ENCODE results near the gene SLC22A6.

The SLC22A6 gene

GRCh38 chr11:62985041-62985750, 429 bp upstream of the SLC22A6 start:
- DNase-seq (ENCODE audit: low read depth, low spot score): no peak
- Histone ChIP-seq H3K9me3 (ENCODE audit: control insufficient read depth, insufficient read depth, low read length) (no peaks in the 10 kb centered on the region), H3K27me3 (ENCODE audit: control insufficient read depth, insufficient read depth, low read length) (no peaks in the 10 kb centered on the region), H3K27ac (ENCODE audit: low read length) (no peak overlapping the region), H3K4me3 (ENCODE audit: low read length) (no peak overlapping the region), H3K36me3 (ENCODE audit: control insufficient read depth, insufficient read depth, low read length) (no peaks in the 10 kb centered on the region), H3K4me1 (ENCODE audit: control insufficient read depth, insufficient read depth, low read length) (no peaks in the 10 kb centered on the region)
- WGBS (ENCODE audit: insufficient coverage, insufficient read length): no CpG with 5 or more reads among the region's 3 CpGs

- no CpG with 5 or more reads among the region's 13 CpGs for WGBS (ENCODE audit: insufficient coverage, insufficient read length)
- no peaks in the 10 kb centered on the region for H3K36me3 ChIP-seq (ENCODE audit: control insufficient read depth, insufficient read depth, low read length)
Observed at GRCh38 chr11:62983536-62984199, 1.1 kb downstream of the SLC22A6 start.

GRCh38 chr11:62981743-62982142, 3.0 kb downstream of the SLC22A6 start:
- no peaks in the 10 kb centered on the region for H3K4me1 ChIP-seq (ENCODE audit: control insufficient read depth, insufficient read depth, low read length)
- no peaks in the 10 kb centered on the region for H3K27me3 ChIP-seq (ENCODE audit: control insufficient read depth, insufficient read depth, low read length)
- H3K9me3 ChIP-seq (ENCODE audit: control insufficient read depth, insufficient read depth, low read length): no peaks in the 10 kb centered on the region
- H3K27ac ChIP-seq (ENCODE audit: low read length): no peak overlapping the region
- no CpG with 5 or more reads among the region's 7 CpGs for WGBS (ENCODE audit: insufficient coverage, insufficient read length)
- no peak overlapping the region for H3K4me3 ChIP-seq (ENCODE audit: low read length)
- H3K36me3 ChIP-seq (ENCODE audit: control insufficient read depth, insufficient read depth, low read length): no peaks in the 10 kb centered on the region
- DNase-seq (ENCODE audit: low read depth, low spot score): no peak

More at GRCh38 chr11:62983536-62984199, 1.1 kb downstream of the SLC22A6 start:
- Histone ChIP-seq H3K4me3 (ENCODE audit: low read length) (no peak overlapping the region), H3K4me1 (ENCODE audit: control insufficient read depth, insufficient read depth, low read length) (no peaks in the 10 kb centered on the region), H3K9me3 (ENCODE audit: control insufficient read depth, insufficient read depth, low read length) (no peaks in the 10 kb centered on the region), H3K27me3 (ENCODE audit: control insufficient read depth, insufficient read depth, low read length) (no peaks in the 10 kb centered on the region), H3K27ac (ENCODE audit: low read length) (no peak overlapping the region)
- no peak for DNase-seq (ENCODE audit: low read depth, low spot score)

- DNase-seq (ENCODE audit: low read depth, low spot score): no peak
- H3K9me3 ChIP-seq (ENCODE audit: control insufficient read depth, insufficient read depth, low read length): no peaks in the 10 kb centered on the region
- no peaks in the 10 kb centered on the region for H3K27me3 ChIP-seq (ENCODE audit: control insufficient read depth, insufficient read depth, low read length)
- H3K36me3 ChIP-seq (ENCODE audit: control insufficient read depth, insufficient read depth, low read length): no peaks in the 10 kb centered on the region
- no peaks in the 10 kb centered on the region for H3K4me1 ChIP-seq (ENCODE audit: control insufficient read depth, insufficient read depth, low read length)
- WGBS (ENCODE audit: insufficient coverage, insufficient read length): no CpG with 5 or more reads among the region's 1 CpG
- H3K4me3 ChIP-seq (ENCODE audit: low read length): no peak overlapping the region
- no peak overlapping the region for H3K27ac ChIP-seq (ENCODE audit: low read length)
Observed at GRCh38 chr11:62980133-62980760, 4.5 kb downstream of the SLC22A6 start.

GRCh38 chr11:62976109-62976508, 8.7 kb downstream of the SLC22A6 start:
- H3K27ac ChIP-seq (ENCODE audit: low read length): no peak overlapping the region
- no peak for DNase-seq (ENCODE audit: low read depth, low spot score)
- no peaks in the 10 kb centered on the region for H3K4me1 ChIP-seq (ENCODE audit: control insufficient read depth, insufficient read depth, low read length)
- H3K9me3 ChIP-seq (ENCODE audit: control insufficient read depth, insufficient read depth, low read length): no peaks in the 10 kb centered on the region
- H3K4me3 ChIP-seq (ENCODE audit: low read length): no peak overlapping the region
- H3K36me3 ChIP-seq (ENCODE audit: control insufficient read depth, insufficient read depth, low read length): no peaks in the 10 kb centered on the region
- no peaks in the 10 kb centered on the region for H3K27me3 ChIP-seq (ENCODE audit: control insufficient read depth, insufficient read depth, low read length)
- no CpG with 5 or more reads among the region's 5 CpGs for WGBS (ENCODE audit: insufficient coverage, insufficient read length)

- Histone ChIP-seq H3K4me1 (ENCODE audit: control insufficient read depth, insufficient read depth, low read length) (no peaks in the 10 kb centered on the region), H3K9me3 (ENCODE audit: control insufficient read depth, insufficient read depth, low read length) (no peaks in the 10 kb centered on the region), H3K27me3 (ENCODE audit: control insufficient read depth, insufficient read depth, low read length) (no peaks in the 10 kb centered on the region), H3K36me3 (ENCODE audit: control insufficient read depth, insufficient read depth, low read length) (no peaks in the 10 kb centered on the region), H3K27ac (ENCODE audit: low read length) (no peak overlapping the region), H3K4me3 (ENCODE audit: low read length) (no peak overlapping the region)
- no peak for DNase-seq (ENCODE audit: low read depth, low spot score)
- WGBS (ENCODE audit: insufficient coverage, insufficient read length): no CpG with 5 or more reads among the region's 9 CpGs
Observed at GRCh38 chr11:62974848-62975522, 9.8 kb downstream of the SLC22A6 start.

GRCh38 chr11:62965574-62965973, 19.2 kb downstream of the SLC22A6 start:
- DNase-seq (ENCODE audit: low read depth, low spot score): no peak
- Histone ChIP-seq H3K9me3 (ENCODE audit: control insufficient read depth, insufficient read depth, low read length) (no peaks in the 10 kb centered on the region), H3K27ac (ENCODE audit: low read length) (no peak overlapping the region), H3K27me3 (ENCODE audit: control insufficient read depth, insufficient read depth, low read length) (no peaks in the 10 kb centered on the region), H3K4me3 (ENCODE audit: low read length) (no peak overlapping the region), H3K36me3 (ENCODE audit: control insufficient read depth, insufficient read depth, low read length) (no peaks in the 10 kb centered on the region), H3K4me1 (ENCODE audit: control insufficient read depth, insufficient read depth, low read length) (no peaks in the 10 kb centered on the region)
- WGBS (ENCODE audit: insufficient coverage, insufficient read length): no CpG with 5 or more reads among the region's 2 CpGs

DNA sequence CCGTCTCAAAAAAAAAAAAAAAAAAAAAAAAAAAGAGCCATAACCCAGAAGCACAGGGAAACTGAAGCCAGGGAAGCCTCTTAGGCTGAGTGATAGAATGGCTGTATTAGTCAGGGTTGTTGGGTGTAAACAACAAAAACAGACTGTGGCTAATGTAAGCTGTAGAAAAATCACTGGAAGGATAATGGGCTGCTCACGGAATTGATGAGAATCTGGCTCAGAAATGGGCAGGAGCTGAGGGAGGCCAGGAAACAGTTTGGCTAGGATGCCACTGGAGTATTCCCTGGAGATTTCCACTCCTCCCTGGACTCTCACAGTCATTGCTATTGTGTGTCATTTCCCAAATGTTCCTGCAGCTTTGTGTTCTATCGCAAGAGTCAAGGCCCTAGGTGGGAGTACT, 22.4 kb downstream of the SLC22A6 start:
- Histone ChIP-seq H3K4me1 (ENCODE audit: control insufficient read depth, insufficient read depth, low read length) (no peaks in the 10 kb centered on the region), H3K27ac (ENCODE audit: low read length) (no peak overlapping the region), H3K9me3 (ENCODE audit: control insufficient read depth, insufficient read depth, low read length) (no peaks in the 10 kb centered on the region), H3K4me3 (ENCODE audit: low read length) (no peak overlapping the region), H3K27me3 (ENCODE audit: control insufficient read depth, insufficient read depth, low read length) (no peaks in the 10 kb centered on the region), H3K36me3 (ENCODE audit: control insufficient read depth, insufficient read depth, low read length) (no peaks in the 10 kb centered on the region)
- WGBS (ENCODE audit: insufficient coverage, insufficient read length): no CpG with 5 or more reads among the region's 3 CpGs
- DNase-seq (ENCODE audit: low read depth, low spot score): no peak

GRCh38 chr11:62961017-62961570, 23.7 kb downstream of the SLC22A6 start:
- WGBS (ENCODE audit: insufficient coverage, insufficient read length): no CpG with 5 or more reads among the region's 4 CpGs
- no peaks in the 10 kb centered on the region for H3K4me1 ChIP-seq (ENCODE audit: control insufficient read depth, insufficient read depth, low read length)
- no peaks in the 10 kb centered on the region for H3K9me3 ChIP-seq (ENCODE audit: control insufficient read depth, insufficient read depth, low read length)
- H3K4me3 ChIP-seq (ENCODE audit: low read length): no peak overlapping the region
- H3K27ac ChIP-seq (ENCODE audit: low read length): no peak overlapping the region
- DNase-seq (ENCODE audit: low read depth, low spot score): no peak
- no peaks in the 10 kb centered on the region for H3K36me3 ChIP-seq (ENCODE audit: control insufficient read depth, insufficient read depth, low read length)
- H3K27me3 ChIP-seq (ENCODE audit: control insufficient read depth, insufficient read depth, low read length): no peaks in the 10 kb centered on the region

GRCh38 chr11:62959422-62959980, 25.3 kb downstream of the SLC22A6 start:
- Histone ChIP-seq H3K27me3 (ENCODE audit: control insufficient read depth, insufficient read depth, low read length) (no peaks in the 10 kb centered on the region), H3K36me3 (ENCODE audit: control insufficient read depth, insufficient read depth, low read length) (no peaks in the 10 kb centered on the region), H3K27ac (ENCODE audit: low read length) (no peak overlapping the region), H3K4me1 (ENCODE audit: control insufficient read depth, insufficient read depth, low read length) (no peaks in the 10 kb centered on the region), H3K9me3 (ENCODE audit: control insufficient read depth, insufficient read depth, low read length) (no peaks in the 10 kb centered on the region), H3K4me3 (ENCODE audit: low read length) (no peak overlapping the region)
- no CpG with 5 or more reads among the region's 1 CpG for WGBS (ENCODE audit: insufficient coverage, insufficient read length)
- DNase-seq (ENCODE audit: low read depth, low spot score): no peak

Data from iPS DF 6.9 (cell line).